A549 (cell line): Measurements from ENCODE around the gene ZIK1. TPM values are rescaled to one million over a fixed set of nuclear protein-coding genes. Genes with fewer than 3 reads are reported as not detected.

Source experiments
- ATAC-seq, 2 experiments: fragments of 200-7000 bp in 1 of 2; fragments of >200 bp in 1 of 2; cut with Nextera tagmentation in 1 of 2; cut with Tn5 transposase in 1 of 2; 3 replicates each; pipeline versions ENCODE4 v1.8.0 to v1.9.1; 2018 to 2020; ENCODE audit warnings: mild to moderate bottlenecking in 1 of 2, moderate library complexity in 1 of 2
- CTCF ChIA-PET: fragments of 300-600 bp; sonication (Branson Sonifier 250); formaldehyde crosslinking; extraction: SDS; loops from one replicate; lab custom pipeline; 2021; ENCODE audit warnings: antibody characterized with exemption, inconsistent platforms; lab: Yijun Ruan, JAX
- POLR2A ChIA-PET: fragments of 350-600 bp; formaldehyde crosslinking; extraction: SDS; loops from one replicate; lab custom pipeline; 2021; ENCODE audit warnings: antibody characterized with exemption, inconsistent platforms; lab: Yijun Ruan, JAX
- DNase-seq, 2 experiments: peaks; one replicate each; pipeline versions ENCODE4 v3.0.0 to v3.0.0-alpha.2; 2011 to 2016; ENCODE audit warnings: low read depth in 1 of 2, low spot score in 1 of 2
- FAIRE-seq: peaks from 2 replicates; lab custom pipeline; 2011; peaks lifted over from hg19 to GRCh38; lab: Jason Lieb, UNC
- H3K27ac ChIP-seq, 2 experiments: fragments of >200 bp; sonication (Bioruptor Twin); formaldehyde crosslinking; 3 replicates each; pipeline ENCODE4 v1.5.1; 2016 to 2017
- H3K4me1 ChIP-seq: fragments of >200 bp; sonication (Bioruptor Twin); formaldehyde crosslinking; 3 replicates; pipeline ENCODE4 v1.6.1; 2016
- H3K4me2 ChIP-seq: fragments of >200 bp; sonication (Bioruptor Twin); formaldehyde crosslinking; 3 replicates; pipeline ENCODE4 v1.6.1; 2016
- H3K4me3 ChIP-seq: fragments of >200 bp; sonication (Bioruptor Twin); formaldehyde crosslinking; 3 replicates; pipeline ENCODE4 v1.5.1; 2016
- H3K9me3 ChIP-seq: fragments of >200 bp; sonication (Bioruptor Twin); formaldehyde crosslinking; 3 replicates; pipeline ENCODE4 v1.6.1; 2016
- CEBPB ChIP-seq, 2 experiments: fragments of >200 bp in 1 of 2; sonication (Bioruptor Twin) in 1 of 2; formaldehyde crosslinking in 1 of 2; IDR thresholded peaks; 2 replicates each; pipeline ENCODE4 v1.6.1; 2012 to 2016
- CHD2 ChIP-seq: fragments of 150-350 bp; IDR thresholded peaks from 2 replicates; pipeline ENCODE4 v1.6.1; 2014; ENCODE audit warnings: low read length; ENCODE audit not compliant: partially characterized antibody
- CHD4 ChIP-seq: fragments of 200-600 bp; sonication (generic); IDR thresholded peaks from 2 replicates; pipeline ENCODE4 v1.6.1; 2016; ENCODE audit warnings: antibody characterized with exemption, mild to moderate bottlenecking, borderline replicate concordance
- EHF ChIP-seq: fragments of 250-450 bp; sonication (Bioruptor Pico); IDR thresholded peaks from 2 replicates; pipeline ENCODE4 v1.5.0; 2020; ENCODE audit warnings: mild to moderate bottlenecking
- FOSB ChIP-seq: fragments of 250-450 bp; sonication (Bioruptor Pico); IDR thresholded peaks from 2 replicates; pipeline ENCODE4 v1.5.0; 2020; ENCODE audit warnings: mild to moderate bottlenecking, moderate library complexity
- FOSL2 ChIP-seq, 2 experiments: fragments of 450-650 bp in 1 of 2; fragments of >200 bp in 1 of 2; sonication (Bioruptor Twin) in 1 of 2; formaldehyde crosslinking; IDR thresholded peaks; 2 replicates each; pipeline versions ENCODE4 v1.5.0 to v1.6.1; 2016 to 2020; ENCODE audit warnings: mild to moderate bottlenecking in 1 of 2, moderate library complexity in 1 of 2
- HDAC2 ChIP-seq: fragments of 200-600 bp; sonication (generic); IDR thresholded peaks from 2 replicates; pipeline ENCODE4 v1.6.1; 2016
- HOXB13 ChIP-seq: fragments of 250-450 bp; sonication (Bioruptor Pico); IDR thresholded peaks from 2 replicates; pipeline ENCODE4 v1.5.0; 2020; ENCODE audit warnings: low read depth, mild to moderate bottlenecking, moderate library complexity
- JUN ChIP-seq, 2 experiments: fragments of >200 bp; sonication (Bioruptor Twin); formaldehyde crosslinking; IDR thresholded peaks; 2 replicates in 1 of 2; 3 replicates in 1 of 2; pipeline ENCODE4 v1.6.1; 2016 to 2017
- JUNB ChIP-seq: fragments of >200 bp; sonication (Bioruptor Twin); formaldehyde crosslinking; IDR thresholded peaks from 2 replicates; pipeline ENCODE4 v1.6.1; 2016
- MAX ChIP-seq: IDR thresholded peaks from 2 replicates; pipeline ENCODE4 v1.6.1; 2012
- MAZ ChIP-seq: fragments of 150-350 bp; IDR thresholded peaks from 2 replicates; pipeline ENCODE4 v1.6.1; 2014; ENCODE audit warnings: antibody characterized with exemption, low read depth, low read length, borderline replicate concordance
- MYC ChIP-seq: IDR thresholded peaks from 2 replicates; pipeline ENCODE4 v1.6.1; 2012; ENCODE audit warnings: mild to moderate bottlenecking, inconsistent platforms, low read length, improper control_type of control experiment, borderline replicate concordance
- NFE2L2 ChIP-seq: fragments of 150-350 bp; conservative IDR thresholded peaks from 2 replicates; pipeline ENCODE4 v1.6.1; 2014; ENCODE audit warnings: low read length
- PHF8 ChIP-seq: fragments of 200-600 bp; sonication (generic); IDR thresholded peaks from 2 replicates; pipeline ENCODE4 v1.6.1; 2016; ENCODE audit warnings: low read depth, mild to moderate bottlenecking, antibody characterized with exemption, moderate library complexity, borderline replicate concordance
- POLR2A ChIP-seq: IDR thresholded peaks from 2 replicates; pipeline ENCODE4 v1.6.1; 2012; ENCODE audit warnings: mild to moderate bottlenecking, low read length
- RARB ChIP-seq: fragments of 250-450 bp; sonication (Bioruptor Pico); IDR thresholded peaks from 2 replicates; pipeline ENCODE4 v1.8.0; 2021; ENCODE audit warnings: mild to moderate bottlenecking, moderate library complexity
- RNF2 ChIP-seq: fragments of 200-600 bp; sonication (generic); IDR thresholded peaks from 2 replicates; pipeline ENCODE4 v1.6.1; 2016; ENCODE audit warnings: low read depth, mild to moderate bottlenecking, antibody characterized with exemption, moderate library complexity, borderline replicate concordance
- TFCP2L1 ChIP-seq: fragments of 250-450 bp; sonication (Bioruptor Pico); IDR thresholded peaks from 2 replicates; pipeline ENCODE4 v1.5.0; 2021; ENCODE audit warnings: mild to moderate bottlenecking
- TP53 ChIP-seq: fragments of 250-450 bp; sonication (Bioruptor Pico); IDR thresholded peaks from 2 replicates; pipeline ENCODE4 v1.5.0; 2021; ENCODE audit warnings: mild to moderate bottlenecking, moderate library complexity
- USF2 ChIP-seq: fragments of 450-650 bp; IDR thresholded peaks from 2 replicates; pipeline ENCODE4 v1.6.1; 2014; ENCODE audit warnings: antibody characterized with exemption
- ZSCAN20 ChIP-seq: fragments of 250-450 bp; sonication (Bioruptor Pico); IDR thresholded peaks from 2 replicates; pipeline ENCODE4 v1.8.0; 2022; ENCODE audit warnings: mild to moderate bottlenecking, moderate library complexity
- WGBS: methylation state at CpG from one replicate; pipeline ENCODE4 v1.1.6; 2017; ENCODE audit errors: missing lambda C conversion rate; 5-methylcytosine and 5-hydroxymethylcytosine counted together
- polyA plus RNA-seq, 4 experiments: library from polyadenylated mRNA; depleted of rRNA in 3 of 4; stranded (reverse); fragments of >200 nt; fragmentation: RNase III in 1 of 4; extraction: RNeasy Plus Mini Kit Qiagen cat#74134 plus additional on column Dnase treatment in 1 of 4; gene quantifications; 2 replicates in 3 of 4; 3 replicates in 1 of 4; pipeline ENCODE4 v1.2.3, GENCODE V29; 2011 to 2017
- TF ChIP-seq, protein P1 (sequence below): IDR thresholded peaks from 2 replicates; pipeline ENCODE4 v1.6.1; 2012; ENCODE audit warnings: low read depth, borderline replicate concordance
- TF ChIP-seq, protein P2 (sequence below): fragments of >200 bp; sonication (Bioruptor Twin); formaldehyde crosslinking; IDR thresholded peaks from 3 replicates; pipeline ENCODE4 v1.6.1; 2016
- TF ChIP-seq, protein P3 (sequence below): fragments of 250-450 bp; sonication (Bioruptor Pico); IDR thresholded peaks from 2 replicates; pipeline ENCODE4 v1.5.0; 2020; ENCODE audit warnings: low read depth, mild to moderate bottlenecking, moderate library complexity

Gene ZIK1
- polyA plus RNA-seq, 2 of the 4 experiments (the other 2 are of a cell fraction) = 0.03 TPM; not detected in 1

- Histone ChIP-seq H3K27ac (no peak overlapping the region), H3K4me2 (peak overlapping the region; percentile 80), H3K4me1 (no peaks in the 10 kb centered on the region), H3K9me3 (peaks cover 91% of the 10 kb centered on the region), H3K4me3 (peak overlapping the region; percentile 86)
- DNase-seq = no peak
- FAIRE-seq = no peak
- no peak for TF ChIP-seq FOSB (CRISPR knock-in tag)
- no peak for TF ChIP-seq TP53 (CRISPR knock-in tag)
- no peak for TF ChIP-seq HDAC2
- TF ChIP-seq NFE2L2 = no peak
- no peak for TF ChIP-seq USF2
- TF ChIP-seq EHF (CRISPR knock-in tag) = no peak
- WGBS = 87% methylated on average over 6 of the region's 6 CpGs
- CTCF ChIA-PET = interaction anchor here (1.3 kb wide), 1 partner anchor 63 kb away, joined by 4 read pairs; no protein-coding TSS in a partner anchor
- POLR2A ChIA-PET = no interaction called here
- no peak for ATAC-seq
These were observed 25.4 kb upstream of the ZIK1 start for GRCh38 chr19:57558525-57558924.

DNA sequence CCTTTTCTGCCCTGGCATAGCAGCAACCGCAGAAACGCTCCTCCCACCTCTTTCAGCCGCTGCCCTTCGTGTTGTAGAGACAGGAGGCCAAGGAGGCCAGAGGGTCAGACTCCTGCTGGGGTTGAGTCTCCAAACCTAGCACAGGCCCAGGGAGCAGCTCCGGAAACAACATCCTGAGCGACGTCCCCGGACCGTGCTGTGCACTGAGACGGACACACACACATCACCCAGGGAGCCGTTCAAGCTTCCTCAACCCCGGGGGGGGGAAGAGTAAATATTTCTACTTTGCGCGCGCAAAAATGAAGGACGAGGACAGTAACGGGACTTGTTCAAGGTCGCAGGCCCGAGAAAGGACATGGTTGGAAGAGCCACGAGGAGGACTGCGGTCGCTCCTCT lies 24.9 kb upstream of the ZIK1 start:
- 20% methylated on average over 22 of the region's 22 CpGs for WGBS
- peak; percentile 36 to 38 for DNase-seq
- Histone ChIP-seq H3K4me2 (peak overlapping the region; percentile 80), H3K4me3 (peak overlapping the region; percentile 86), H3K4me1 (no peaks in the 10 kb centered on the region), H3K9me3 (peaks cover 91% of the 10 kb centered on the region), H3K27ac (peak overlapping the region; percentile 67 to 85; a peak in 5 of 6 replicates)
- ATAC-seq = peak; percentile 27 to 57; a peak in 3 of 6 replicates
- no peak for FAIRE-seq
- CTCF ChIA-PET = no interaction called here
- POLR2A ChIA-PET = no interaction called here
- TF ChIP-seq, protein P1, sequence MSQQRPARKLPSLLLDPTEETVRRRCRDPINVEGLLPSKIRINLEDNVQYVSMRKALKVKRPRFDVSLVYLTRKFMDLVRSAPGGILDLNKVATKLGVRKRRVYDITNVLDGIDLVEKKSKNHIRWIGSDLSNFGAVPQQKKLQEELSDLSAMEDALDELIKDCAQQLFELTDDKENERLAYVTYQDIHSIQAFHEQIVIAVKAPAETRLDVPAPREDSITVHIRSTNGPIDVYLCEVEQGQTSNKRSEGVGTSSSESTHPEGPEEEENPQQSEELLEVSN = peak; percentile 35; the same call in 1 of the 2 replicates
- TF ChIP-seq MAZ (no peak), CHD4 (no peak)

DNA sequence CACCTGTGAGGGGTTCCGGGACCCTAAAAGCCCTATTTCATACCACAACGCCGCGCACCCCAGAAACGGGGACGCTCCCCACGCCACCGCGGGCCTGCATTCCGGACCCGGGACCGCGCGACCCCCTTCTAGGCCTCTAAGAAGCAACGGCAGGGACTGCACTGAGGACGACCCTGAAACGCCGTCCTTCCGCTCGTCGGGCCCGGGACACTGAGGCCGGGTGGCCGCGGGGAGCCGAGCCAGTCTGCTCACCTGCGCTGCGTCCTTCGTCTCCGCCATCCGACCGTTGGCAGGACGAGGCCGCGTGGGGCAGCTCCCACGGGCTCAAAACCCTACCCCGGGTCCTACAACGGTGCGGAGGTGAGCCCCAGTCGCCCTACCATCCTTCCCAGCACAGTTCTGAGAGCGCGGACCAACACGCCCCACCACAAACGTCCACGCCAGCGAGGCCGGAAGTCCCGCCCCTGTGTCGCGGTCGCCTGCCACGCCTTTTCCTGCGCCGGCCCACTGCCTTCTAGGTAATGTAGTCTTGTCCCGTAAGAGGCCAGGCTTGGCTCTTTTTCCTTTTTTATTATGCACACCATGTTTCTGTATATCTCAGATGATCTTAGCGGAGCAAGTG lies 24.4 kb upstream of the ZIK1 start, which contains the start of gene ZNF550:
ZNF550 (minus strand) TSS at position 460 of the 622 bp plus-strand sequence; CDS start at position 279, 181 bp downstream.
- CTCF ChIA-PET = no interaction called here
- Histone ChIP-seq H3K9me3 (peaks cover 91% of the 10 kb centered on the region), H3K27ac (peak within 1 kb of the TSS; percentile 67 to 85), H3K4me1 (no peaks in the 10 kb centered on the region), H3K4me2 (peak within 1 kb of the TSS; percentile 80), H3K4me3 (peak within 1 kb of the TSS; percentile 86)
- POLR2A ChIA-PET = no interaction called here
- peak; percentile 100 for ATAC-seq
- TF ChIP-seq FOSB (CRISPR knock-in tag) (no peak), TFCP2L1 (no peak), CHD2 (no peak), HOXB13 (CRISPR knock-in tag) (no peak), MAX (peak; percentile 73), JUN (IDR thresholded peaks at IDR 0.05) (peak in 1 of 2 experiments; percentile 42; a peak in 1 of 5 replicates), MAZ (no peak), RARB (CRISPR knock-in tag) (no peak), PHF8 (peak; percentile 54; the same call in 1 of the 2 replicates), MYC (0 out of 2 replicates have a peak, but pooled peaks have one; percentile 27), RNF2 (no peak), CEBPB (IDR thresholded peaks at IDR 0.05) (no peak), ZSCAN20 (no peak), FOSL2 (IDR thresholded peaks at IDR 0.05) (no peak), FOSL2 (CRISPR knock-in tag; IDR thresholded peaks at IDR 0.05) (no peak), JUNB (no peak), POLR2A (peak; percentile 53)
- TF ChIP-seq, protein P2, sequence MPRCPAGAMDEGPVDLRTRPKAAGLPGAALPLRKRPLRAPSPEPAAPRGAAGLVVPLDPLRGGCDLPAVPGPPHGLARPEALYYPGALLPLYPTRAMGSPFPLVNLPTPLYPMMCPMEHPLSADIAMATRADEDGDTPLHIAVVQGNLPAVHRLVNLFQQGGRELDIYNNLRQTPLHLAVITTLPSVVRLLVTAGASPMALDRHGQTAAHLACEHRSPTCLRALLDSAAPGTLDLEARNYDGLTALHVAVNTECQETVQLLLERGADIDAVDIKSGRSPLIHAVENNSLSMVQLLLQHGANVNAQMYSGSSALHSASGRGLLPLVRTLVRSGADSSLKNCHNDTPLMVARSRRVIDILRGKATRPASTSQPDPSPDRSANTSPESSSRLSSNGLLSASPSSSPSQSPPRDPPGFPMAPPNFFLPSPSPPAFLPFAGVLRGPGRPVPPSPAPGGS = 0 out of 3 replicates have a peak, but pooled peaks have one; percentile 44
- TF ChIP-seq, protein P1 = peak; percentile 37; the same call in 1 of the 2 replicates
- TF ChIP-seq, protein P3, sequence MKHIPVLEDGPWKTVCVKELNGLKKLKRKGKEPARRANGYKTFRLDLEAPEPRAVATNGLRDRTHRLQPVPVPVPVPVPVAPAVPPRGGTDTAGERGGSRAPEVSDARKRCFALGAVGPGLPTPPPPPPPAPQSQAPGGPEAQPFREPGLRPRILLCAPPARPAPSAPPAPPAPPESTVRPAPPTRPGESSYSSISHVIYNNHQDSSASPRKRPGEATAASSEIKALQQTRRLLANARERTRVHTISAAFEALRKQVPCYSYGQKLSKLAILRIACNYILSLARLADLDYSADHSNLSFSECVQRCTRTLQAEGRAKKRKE (CRISPR knock-in tag) = no peak
- FAIRE-seq = no peak
- WGBS = under 1% methylated on average over 42 of the region's 56 CpGs
- peak; percentile 91 to 93 for DNase-seq
